ENCODE measurements around the gene RNASE11.
"Not testable (repeated sequence)": the region's sequence is repeated elsewhere in the genome, so short reads cannot be mapped to it uniquely, and the experiment has no call there.

- TF ChIP-seq POLR2A (IDR thresholded peaks at IDR 0.05; ENCODE audit: low read length); GATA1 (IDR thresholded peaks at IDR 0.05; ENCODE audit: low read depth, low read length): not testable (repeated sequence)
Observed at GRCh38 chr14:20595726-20596125, 7.9 kb upstream of the RNASE11 start.
